ENCODE data around the gene ENOX1. TPM values are rescaled to one million over a fixed set of nuclear protein-coding genes. Genes with fewer than 3 reads are reported as not detected.

The ENOX1 gene
- total RNA-seq, 1 donor from 2014 or later, result 3.0 TPM

DNA sequence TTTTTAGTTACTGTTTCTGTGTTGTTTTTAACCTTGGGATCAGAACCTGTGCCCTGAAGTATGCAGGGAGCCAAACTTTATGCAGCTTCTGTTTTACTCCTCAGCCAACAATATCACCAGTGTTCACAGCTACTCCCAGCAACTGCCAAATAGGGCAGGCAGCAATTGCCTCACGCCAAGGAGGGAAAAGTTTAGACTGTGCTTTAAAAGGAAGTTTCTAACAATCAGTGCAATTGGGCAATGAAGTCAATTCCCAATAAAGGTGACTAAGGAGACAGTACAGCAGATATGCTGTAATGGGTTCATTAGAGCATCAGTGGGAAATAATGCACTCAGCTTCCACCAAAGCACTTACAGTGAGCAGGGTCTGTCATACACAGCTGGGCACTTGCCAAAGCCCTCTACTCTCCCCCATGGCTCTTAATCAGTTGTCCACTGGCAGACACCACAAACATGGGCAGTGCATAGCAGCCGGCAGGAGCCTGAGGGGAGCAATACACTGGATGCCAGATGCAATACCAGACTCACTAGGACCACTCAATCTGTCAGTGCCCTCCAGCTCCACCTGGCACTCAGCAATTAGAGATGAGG, 19.3 kb downstream of the ENOX1 start:
- Mint-ChIP-seq H3K36me3 (no peaks in the 10 kb centered on the region), H3K27ac (no peak overlapping the region), H3K4me3 (no peak overlapping the region), H3K27me3 (ENCODE audit: low read depth) (peaks cover 2% of the 10 kb centered on the region), H3K9me3 (no peaks in the 10 kb centered on the region), H3K4me1 (peaks cover 15% of the 10 kb centered on the region)
- DNase-seq (ENCODE audit: low spot score in 2 of 2, unreplicated experiment in 2 of 2), result no peak
- TF ChIP-seq, protein P1, sequence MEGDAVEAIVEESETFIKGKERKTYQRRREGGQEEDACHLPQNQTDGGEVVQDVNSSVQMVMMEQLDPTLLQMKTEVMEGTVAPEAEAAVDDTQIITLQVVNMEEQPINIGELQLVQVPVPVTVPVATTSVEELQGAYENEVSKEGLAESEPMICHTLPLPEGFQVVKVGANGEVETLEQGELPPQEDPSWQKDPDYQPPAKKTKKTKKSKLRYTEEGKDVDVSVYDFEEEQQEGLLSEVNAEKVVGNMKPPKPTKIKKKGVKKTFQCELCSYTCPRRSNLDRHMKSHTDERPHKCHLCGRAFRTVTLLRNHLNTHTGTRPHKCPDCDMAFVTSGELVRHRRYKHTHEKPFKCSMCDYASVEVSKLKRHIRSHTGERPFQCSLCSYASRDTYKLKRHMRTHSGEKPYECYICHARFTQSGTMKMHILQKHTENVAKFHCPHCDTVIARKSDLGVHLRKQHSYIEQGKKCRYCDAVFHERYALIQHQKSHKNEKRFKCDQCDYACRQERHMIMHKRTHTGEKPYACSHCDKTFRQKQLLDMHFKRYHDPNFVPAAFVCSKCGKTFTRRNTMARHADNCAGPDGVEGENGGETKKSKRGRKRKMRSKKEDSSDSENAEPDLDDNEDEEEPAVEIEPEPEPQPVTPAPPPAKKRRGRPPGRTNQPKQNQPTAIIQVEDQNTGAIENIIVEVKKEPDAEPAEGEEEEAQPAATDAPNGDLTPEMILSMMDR (IDR thresholded peaks at IDR 0.05; ENCODE audit: unreplicated experiment), result no peak

DNA sequence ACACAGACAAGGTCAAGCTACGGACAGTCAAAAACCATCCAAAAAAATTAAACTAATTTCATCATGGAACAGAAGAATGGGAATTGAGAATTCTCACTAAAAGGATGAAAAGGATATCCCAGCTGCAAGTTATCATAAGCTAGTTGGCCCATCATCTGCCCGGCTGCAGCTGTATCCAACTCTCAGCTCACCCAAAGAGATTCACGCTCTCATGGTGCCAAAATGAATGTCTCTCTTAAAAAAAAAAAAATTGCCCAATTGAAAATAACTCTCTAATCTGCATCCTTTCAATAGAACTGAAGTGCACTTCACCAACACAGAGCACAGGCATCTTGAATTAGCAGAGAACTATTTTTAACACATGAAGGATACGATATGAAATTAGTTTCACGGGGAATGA, 20.0 kb downstream of the ENOX1 start:
- Mint-ChIP-seq H3K27me3 (ENCODE audit: low read depth) (peaks cover 2% of the 10 kb centered on the region), H3K36me3 (no peaks in the 10 kb centered on the region), H3K9me3 (no peaks in the 10 kb centered on the region), H3K27ac (no peak overlapping the region), H3K4me1 (peaks cover 20% of the 10 kb centered on the region), H3K4me3 (no peak overlapping the region)
- no peak for DNase-seq (ENCODE audit: low spot score in 2 of 2, unreplicated experiment in 2 of 2)
- TF ChIP-seq, protein P1 (IDR thresholded peaks at IDR 0.05; ENCODE audit: unreplicated experiment), result no peak

GRCh38 chr13:43764349-43764748, 22.4 kb downstream of the ENOX1 start:
- no peak overlapping the region for H3K27ac Mint-ChIP-seq
- H3K9me3 Mint-ChIP-seq, result no peaks in the 10 kb centered on the region
- no peak for DNase-seq (ENCODE audit: low spot score in 2 of 2, unreplicated experiment in 2 of 2)
- TF ChIP-seq, protein P1 (IDR thresholded peaks at IDR 0.05; ENCODE audit: unreplicated experiment), result no peak
- no peak overlapping the region for H3K4me3 Mint-ChIP-seq
- H3K4me1 Mint-ChIP-seq, result peaks cover 20% of the 10 kb centered on the region
- no peaks in the 10 kb centered on the region for H3K36me3 Mint-ChIP-seq
- peaks cover 2% of the 10 kb centered on the region for H3K27me3 Mint-ChIP-seq (ENCODE audit: low read depth)

DNA sequence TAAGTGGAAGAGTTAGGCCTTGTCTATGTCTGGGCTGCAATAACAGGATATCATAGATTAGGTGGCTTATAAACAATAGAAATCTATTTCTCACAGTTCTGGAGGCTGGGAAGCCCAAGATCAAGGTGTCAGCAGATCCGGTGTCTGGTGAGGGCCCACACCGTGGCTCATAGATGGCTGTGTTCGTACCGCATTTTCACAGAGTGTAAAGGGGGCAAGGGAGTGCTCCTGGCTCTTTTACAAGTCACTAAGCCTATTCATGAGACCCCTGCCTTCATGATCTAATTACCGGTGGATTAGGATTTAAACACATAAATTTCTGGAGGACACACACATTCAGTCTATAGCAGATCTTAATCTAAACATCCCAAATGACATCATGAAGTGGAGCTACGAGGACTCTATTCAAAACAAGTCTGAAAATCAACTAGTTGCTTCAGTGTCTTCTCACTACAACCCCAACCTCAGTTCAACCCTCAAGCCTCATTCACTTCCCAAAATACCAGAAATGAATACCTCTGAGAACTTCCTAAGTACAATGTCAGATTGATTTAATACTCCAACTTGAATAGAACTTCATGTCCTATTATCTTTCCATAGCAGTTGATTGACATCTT, 23.5 kb downstream of the ENOX1 start:
- peaks cover 20% of the 10 kb centered on the region for H3K4me1 Mint-ChIP-seq
- TF ChIP-seq, protein P1 (IDR thresholded peaks at IDR 0.05; ENCODE audit: unreplicated experiment), result no peak
- H3K4me3 Mint-ChIP-seq, result no peak overlapping the region
- H3K36me3 Mint-ChIP-seq, result no peaks in the 10 kb centered on the region
- peaks cover 2% of the 10 kb centered on the region for H3K27me3 Mint-ChIP-seq (ENCODE audit: low read depth)
- no peak overlapping the region for H3K27ac Mint-ChIP-seq
- no peaks in the 10 kb centered on the region for H3K9me3 Mint-ChIP-seq
- DNase-seq (ENCODE audit: low spot score in 2 of 2, unreplicated experiment in 2 of 2), result no peak

DNA sequence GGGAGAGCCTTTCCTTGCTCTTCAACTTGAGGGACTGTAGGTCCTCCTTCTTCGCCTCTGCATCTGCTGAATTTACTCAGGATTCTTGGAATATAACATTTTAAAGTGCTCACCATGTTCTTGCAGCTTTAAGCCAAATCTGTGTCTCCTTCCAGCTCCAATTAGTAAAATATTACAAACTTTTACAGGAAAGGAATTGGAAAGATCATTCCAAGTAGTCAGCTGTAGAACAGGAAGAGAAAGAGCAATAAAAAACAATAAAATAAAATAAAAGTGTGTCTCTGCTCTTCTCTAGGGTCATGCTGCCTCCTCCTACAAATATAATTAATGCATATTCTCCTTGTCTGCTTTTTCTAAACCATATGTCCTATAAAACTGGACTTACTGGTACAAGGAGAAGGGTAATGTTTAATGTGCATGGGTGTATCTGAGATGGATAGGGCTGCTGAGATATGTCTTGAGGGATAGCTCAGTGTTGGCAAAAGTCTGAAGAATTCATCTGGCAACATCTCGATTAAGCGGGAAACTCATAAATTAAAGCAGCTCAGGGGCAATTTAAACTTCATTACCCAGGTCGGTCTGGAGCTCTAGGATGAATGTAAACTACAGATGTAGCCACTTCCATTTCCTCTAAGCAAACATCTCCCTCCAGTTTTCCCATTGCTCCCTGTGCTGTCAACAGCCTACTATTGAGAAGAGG, 25.0 kb downstream of the ENOX1 start:
- H3K36me3 Mint-ChIP-seq, result no peaks in the 10 kb centered on the region
- peaks cover under 1% of the 10 kb centered on the region for H3K27me3 Mint-ChIP-seq (ENCODE audit: low read depth)
- no peak for DNase-seq (ENCODE audit: low spot score in 2 of 2, unreplicated experiment in 2 of 2)
- TF ChIP-seq, protein P1 (IDR thresholded peaks at IDR 0.05; ENCODE audit: unreplicated experiment), result no peak
- peaks cover 18% of the 10 kb centered on the region for H3K4me1 Mint-ChIP-seq
- H3K4me3 Mint-ChIP-seq, result no peak overlapping the region
- H3K27ac Mint-ChIP-seq, result no peak overlapping the region
- H3K9me3 Mint-ChIP-seq, result no peaks in the 10 kb centered on the region

Data from mesothelial cell of epicardium (in vitro differentiated cells).